ENCODE results near the gene ARHGAP8.
"Not testable (repeated sequence)": the region's sequence is repeated elsewhere in the genome, so short reads cannot be mapped to it uniquely, and the experiment has no call there.

ARHGAP8 gene

DNA sequence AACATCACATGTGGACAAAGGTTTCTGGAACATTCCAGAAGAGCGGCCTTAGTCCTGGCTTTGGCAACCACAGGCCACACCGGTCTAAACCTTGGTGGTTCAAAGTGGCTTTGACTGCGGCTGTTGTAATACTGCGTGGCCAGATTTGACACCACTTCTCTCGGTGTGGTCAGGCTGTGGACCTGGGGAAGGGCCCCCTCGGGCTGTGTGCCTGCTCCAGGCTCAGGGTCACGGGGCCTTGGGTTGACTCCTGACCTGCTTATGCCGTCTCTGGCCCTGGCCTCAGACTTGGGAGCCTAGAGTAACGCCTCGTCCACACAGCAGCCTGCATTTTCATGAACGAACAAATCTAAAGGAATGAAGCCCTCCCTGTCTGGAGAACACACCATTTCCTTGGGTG lies 139.4 kb downstream of the ARHGAP8 start:
- DNase-seq = no peak

DNA sequence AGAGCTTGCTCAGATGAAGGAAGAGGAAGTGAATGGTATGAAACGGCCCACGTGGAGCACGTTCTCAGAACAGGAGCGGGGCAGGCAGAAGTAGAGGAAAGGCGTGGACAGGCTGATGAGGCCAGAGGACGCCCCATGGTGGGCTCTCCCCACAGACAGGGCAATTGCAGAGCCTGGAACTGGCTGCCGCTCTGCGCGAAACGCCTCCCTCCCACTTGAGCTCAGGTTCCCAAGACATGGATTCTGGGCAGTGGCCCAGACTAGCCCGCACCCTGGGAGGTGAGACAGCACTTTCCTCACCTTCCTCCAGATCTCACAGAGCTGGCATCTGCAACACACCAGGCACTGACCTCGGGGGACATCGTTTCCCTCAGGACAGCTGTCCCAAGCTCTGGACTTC lies 139.9 kb downstream of the ARHGAP8 start:
- DNase-seq = no peak

DNA sequence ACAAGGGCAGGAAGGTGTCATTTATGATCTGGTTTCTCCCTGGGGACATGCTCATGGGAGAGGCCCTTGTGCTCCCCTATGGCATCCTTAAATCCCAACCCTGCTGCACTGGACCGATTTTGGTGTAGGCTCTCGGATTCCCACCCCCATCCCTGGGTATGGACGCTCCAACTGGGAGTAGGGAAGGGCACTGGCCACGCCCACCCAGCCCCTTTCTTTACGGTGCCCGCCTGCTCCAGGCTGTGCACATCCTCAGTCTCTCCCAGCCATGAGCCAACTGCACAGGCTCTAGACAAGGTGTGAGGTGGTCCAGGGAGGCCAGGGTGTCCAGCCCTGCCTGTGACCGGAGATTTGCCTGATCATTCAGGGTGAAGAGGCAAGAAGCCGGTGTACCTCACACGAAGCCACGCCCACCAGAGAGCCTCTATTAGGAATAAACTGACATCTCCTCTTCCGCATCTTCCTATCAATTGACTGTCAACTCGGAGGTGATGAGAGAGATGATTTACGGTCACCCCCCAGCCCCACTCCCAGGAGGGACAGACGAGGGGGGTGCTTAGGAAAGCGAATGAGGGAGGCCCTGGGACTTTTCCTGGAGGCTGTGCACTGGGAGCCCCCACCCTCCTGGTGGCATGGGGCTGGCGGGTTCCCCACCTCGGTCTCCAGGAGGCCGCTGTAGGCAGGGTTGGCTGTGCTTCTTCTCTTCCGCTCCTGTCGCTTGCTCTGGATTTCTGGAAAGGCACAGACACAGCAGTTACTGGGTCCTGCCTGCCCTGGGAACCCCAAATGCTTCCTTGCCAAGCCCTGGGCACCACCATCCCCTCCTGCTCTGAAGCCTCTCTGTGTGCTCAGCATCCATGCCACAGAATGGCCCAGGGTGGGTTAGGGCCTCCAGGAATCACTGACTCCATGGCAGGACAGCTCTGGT lies 140.7 kb downstream of the ARHGAP8 start:
- DNase-seq = no peak

DNA sequence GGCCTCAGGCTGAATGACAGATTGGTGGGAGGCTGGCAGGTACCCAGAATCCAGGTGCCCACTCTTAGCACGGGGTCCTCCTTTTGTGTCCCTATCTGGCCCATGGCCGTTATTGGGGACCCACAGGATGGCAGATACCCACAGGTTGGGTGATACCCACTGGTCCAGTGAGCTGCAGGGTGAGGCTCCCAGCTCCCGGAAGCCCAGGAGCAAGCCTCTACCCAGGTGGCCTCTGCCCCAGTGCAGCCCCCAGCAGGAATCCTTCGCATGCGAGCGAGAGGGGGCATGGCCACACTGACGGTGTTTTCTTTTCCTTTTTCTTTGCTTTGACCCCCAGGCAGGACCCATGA lies 141.3 kb downstream of the ARHGAP8 start:
- no peak for DNase-seq

DNA sequence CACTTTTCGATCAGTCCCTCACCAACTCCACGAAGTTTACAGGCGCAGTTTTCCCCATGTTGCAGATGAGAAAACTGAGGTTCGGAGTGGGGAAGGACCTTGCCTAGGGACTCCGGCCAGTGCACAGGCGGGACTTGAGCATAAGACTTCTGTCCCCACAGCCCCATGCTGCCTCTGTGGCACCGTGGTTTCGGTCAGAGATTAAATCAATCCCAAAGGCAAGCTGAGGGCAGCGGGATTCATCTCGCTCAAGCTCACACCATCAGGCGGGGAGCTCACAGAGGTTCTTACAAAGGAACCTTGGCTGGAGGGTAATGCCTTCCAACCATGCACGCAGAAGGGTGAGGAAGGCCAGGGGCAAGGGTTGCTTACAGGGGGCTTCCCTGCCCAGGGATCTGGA lies 141.9 kb downstream of the ARHGAP8 start:
- DNase-seq = no peak

DNA sequence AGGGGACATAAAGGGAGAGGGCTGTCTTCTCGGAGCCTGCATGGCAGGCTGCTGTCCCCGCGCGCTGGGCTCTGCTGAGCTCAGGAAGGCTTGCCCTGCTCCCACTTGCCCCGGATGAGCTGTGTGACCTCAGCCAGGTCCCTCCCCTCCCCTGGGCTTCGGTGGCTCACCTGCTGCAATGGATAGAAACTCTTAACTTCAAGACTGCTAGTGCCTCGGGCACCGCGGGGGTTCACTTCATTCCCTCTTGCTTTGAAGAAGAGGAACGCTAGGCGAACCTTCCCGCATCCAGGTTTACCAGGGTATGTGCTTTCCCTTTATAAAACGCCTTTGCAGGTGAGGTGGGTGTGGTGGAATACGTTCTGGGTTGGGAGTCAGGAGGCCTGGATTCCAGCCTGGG lies 142.4 kb downstream of the ARHGAP8 start:
- no peak for DNase-seq

DNA sequence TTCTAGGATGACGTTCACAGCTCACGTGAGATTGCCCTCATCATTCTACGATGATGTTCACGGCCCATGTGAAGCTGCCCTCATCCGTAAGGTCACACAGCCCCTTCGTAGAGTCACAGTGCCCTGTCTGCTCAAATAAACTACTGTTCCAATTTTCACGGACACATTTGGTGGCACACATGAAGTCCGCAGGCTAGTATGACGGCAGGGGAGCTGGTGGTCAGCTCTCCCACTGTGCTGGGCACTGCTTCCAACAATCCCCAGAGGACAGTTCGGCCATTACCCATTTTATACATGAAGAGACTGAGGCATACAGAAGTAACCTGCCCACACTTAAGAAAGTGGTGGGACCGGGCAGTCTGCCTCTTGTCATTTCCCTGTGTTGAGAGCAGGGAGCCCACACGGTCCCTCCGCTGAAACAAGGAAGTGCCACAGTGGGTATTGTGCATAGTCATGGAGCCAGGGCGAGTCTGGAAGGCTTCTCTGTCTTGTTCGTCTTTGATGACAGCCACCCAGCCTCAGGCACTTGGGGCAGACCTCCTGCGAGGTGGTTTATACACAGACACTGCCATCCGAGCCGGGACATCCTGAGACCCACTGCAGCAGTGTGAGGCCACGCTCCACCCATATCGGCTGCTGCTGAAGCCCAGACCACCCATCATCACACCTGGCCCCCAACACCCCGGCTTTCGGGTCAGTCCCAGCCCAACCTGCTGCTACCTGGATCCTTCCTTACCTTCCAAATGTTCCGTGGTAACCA lies 143.1 kb downstream of the ARHGAP8 start:
- DNase-seq = no peak

DNA sequence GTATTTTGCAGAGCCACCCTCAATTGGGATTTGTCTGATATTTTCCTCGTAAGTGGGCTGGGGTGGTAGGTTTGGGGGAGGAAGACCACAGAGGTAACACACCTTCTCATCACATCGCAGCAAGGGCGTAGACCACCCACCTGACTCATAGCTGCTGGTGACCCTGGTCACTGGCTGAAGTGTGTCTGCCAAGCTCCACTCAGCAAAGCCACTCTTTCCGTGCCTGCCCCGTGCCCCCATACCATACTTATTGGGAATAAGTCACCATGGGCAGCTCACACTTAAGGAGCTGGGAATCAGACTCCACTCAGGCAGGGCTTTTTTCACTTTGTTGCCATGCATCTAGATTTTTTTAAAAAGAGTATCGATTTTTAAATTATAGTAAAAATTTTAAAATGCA lies 145.9 kb downstream of the ARHGAP8 start:
- DNase-seq = no peak

DNA sequence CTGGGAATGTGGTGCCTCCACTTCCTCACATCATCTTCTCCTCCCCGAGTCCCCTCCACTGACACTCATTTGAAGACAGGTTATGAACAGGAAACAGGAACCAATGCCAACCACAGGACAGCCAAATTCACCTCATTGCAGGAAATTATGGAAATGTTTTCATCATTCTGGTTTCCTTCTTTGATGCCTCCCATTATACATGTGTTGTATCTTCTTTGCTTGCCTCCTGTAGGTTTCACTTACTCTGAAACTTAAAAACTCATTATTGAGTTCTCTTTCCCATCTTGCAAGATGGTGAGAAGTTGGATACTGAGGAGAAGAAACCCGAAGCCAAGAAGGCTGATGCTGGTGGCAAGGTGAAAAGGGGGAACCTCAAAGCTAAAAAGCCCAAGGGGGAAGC lies 148.9 kb downstream of the ARHGAP8 start:
- DNase-seq = no peak

DNA sequence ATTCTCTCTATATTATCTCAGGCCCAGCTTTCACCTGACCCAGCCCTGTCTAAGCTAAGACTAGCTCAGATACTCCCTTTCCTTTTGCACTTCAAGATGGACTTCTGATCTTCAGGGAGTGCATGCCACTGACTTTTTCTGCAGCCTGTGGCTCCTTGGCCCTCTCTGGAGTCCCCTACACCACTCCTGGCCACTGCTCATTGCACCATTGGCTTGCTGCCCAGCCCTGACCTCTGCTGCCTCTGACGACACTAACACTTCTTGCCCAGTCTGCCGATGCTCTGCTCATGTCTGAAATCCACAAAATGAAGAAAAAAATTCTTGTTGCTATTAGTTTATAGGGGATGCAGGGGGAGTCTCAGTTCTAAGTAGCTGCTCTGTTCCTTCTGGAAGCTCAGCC lies 150.8 kb downstream of the ARHGAP8 start:
- DNase-seq = not testable (repeated sequence)

DNA sequence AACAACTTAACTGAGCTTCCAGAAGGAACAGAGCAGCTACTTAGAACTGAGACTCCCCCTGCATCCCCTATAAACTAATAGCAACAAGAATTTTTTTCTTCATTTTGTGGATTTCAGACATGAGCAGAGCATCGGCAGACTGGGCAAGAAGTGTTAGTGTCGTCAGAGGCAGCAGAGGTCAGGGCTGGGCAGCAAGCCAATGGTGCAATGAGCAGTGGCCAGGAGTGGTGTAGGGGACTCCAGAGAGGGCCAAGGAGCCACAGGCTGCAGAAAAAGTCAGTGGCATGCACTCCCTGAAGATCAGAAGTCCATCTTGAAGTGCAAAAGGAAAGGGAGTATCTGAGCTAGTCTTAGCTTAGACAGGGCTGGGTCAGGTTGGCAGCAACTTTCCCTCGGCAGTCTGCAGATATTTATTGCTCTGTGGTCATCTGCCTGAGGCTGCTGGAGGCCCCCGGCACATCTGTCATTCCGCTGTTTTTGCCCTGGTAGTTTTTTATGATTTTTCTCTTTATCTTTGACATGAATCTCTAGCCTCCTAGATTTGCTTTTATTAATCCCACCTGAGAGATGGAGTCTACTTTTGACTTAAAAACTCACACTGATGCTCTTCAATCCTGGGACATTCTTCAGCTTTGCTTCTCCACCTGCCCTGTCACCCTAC lies 152.2 kb downstream of the ARHGAP8 start:
- DNase-seq = not testable (repeated sequence)

DNA sequence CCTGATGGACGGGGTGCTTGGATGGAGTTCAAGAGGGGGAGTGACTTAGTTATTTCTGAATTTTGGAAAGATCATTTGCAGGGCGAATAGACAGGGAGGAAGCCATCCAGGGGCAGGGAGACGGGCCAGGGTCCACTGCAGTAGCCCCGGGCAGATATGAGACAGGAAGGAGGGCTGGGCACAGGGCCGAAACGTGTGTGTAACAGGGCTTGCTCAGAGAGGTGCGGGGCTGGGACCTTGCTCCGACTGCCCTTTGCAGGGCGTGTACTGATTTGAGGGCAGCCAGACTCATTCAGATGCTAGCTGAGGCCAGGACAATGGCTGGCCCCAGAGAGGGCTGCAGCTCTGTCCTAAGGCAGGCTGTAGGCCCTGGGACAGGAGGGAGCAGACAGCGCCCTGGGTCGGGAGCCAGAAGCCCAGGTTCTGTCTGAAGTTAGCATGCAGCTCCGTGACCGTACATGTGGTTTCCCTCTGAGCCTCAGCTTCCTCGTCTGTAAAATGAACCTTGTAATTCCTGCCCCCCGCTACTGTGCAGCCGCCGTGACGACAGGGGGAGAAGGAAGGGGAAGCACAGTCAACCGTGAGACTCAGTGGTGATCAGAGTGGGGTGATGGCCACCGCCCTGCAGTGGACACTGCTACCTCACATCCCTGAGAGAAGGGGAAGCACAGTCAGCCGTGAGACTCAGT lies 154.0 kb downstream of the ARHGAP8 start:
- no peak for DNase-seq

DNA sequence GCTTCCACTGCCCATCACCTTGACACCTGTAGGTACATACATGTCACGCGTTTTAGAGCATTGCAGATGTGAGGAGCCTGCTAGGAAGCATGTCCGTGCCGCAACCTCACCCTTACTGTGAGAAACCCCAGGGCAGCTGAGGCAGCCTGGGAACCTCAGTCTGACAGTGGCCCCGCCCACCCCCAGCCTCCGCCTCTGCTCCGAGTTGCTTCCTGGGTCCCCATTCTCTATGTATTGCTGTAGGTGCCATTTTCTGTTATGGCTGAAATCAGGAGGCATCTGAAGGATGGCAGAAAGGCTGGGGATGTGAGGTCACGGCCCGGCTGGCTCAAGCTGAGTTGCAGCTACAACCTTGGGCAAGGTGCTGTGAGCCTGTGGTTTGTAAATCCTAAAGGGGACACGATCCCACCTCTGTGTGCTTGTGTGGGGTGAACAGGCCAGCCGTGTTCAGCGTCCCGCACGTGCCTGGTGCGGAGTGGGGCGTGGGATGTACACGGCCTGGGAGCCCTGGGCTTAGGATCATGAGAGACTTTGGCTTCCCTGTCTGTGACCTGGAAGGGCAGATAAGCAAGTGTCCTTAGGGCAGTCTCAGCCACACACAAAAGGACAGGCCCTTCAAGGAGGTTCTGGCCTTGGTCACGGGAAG lies 154.7 kb downstream of the ARHGAP8 start:
- DNase-seq = no peak

DNA sequence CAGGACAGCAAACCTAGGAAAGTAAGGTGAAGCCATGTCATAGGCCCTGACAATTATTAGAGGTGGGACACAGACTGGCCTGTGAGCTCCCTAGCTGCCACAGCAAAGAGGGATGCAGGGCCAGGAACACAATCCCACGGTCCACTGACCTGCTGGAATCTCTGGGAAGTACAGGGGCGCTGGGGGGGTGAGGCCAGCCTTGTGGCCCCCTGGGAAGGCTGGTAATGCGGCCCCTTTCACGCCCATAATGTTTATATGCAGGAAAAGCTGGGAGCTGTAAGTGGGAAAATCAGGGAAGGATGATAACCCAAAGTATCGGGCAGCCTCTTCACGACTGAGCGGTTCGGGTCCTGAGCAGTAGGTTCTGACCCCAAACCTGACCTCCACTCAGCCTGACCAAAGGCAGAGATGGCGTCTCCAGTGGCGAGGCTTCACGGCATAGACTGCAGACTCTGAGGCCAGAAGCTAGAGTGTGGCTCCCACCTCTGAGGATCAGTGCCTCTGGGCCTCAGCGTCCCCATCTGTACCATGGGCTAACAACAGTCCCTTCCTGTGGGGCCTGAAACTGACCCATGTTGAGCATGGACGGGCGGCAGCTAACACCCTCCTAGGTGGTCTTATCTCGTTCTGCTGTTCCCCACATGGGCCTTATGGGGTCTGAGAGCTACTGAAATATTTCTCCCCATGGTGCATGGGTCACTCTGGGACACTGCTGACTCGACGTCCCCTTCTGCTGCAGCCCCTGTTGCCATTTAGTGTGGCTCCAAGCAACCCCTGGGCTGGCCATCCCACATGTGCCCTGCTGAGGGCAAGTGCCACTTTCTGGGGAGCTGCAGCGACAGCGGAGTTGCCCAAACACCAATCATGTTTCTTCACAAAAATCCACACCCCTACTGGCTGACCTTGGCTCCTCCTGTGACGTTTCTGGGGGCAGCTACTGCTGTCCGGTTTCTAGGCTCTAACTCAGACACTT lies 155.7 kb downstream of the ARHGAP8 start:
- no peak for DNase-seq

DNA sequence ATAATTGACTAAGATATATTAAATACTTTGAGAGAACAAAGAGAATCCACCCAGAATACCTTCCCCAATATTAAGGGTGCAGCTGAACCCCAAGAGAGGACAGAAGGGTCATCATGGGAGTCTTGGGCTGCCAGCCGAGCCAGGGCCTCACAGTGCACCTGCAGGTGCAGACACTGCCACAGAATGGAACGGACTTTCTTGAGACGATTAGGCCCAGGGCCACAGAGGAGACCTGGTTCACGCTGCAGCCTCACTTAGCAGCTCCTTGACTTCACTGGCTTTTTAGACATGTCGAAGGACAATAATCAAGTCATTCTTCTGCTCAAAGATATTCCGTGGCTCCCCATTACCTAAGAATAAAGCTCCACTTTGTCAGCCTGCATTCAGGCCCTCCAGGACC lies 156.9 kb downstream of the ARHGAP8 start:
- no peak for DNase-seq

Data from activated CD4-positive, alpha-beta T cell treated with anti-CD3 and anti-CD28 coated beads, Interleukin-2, Interleukin-6, amounts not matched to agents 100 ng/mL and 50 ng/mL, durations not matched to agents 16 hours and 8 hours (primary cell).